HG03558 (cell line): Measurements from ENCODE around the gene CYB5R4.
"Not testable (repeated sequence)": the region's sequence is repeated elsewhere in the genome, so short reads cannot be mapped to it uniquely, and the experiment has no call there.

Experiments used
- ATAC-seq: cut with Tn5 transposase; IDR thresholded peaks from one replicate; pipeline ENCODE4 v1.9.1; 2021; ENCODE audit warnings: moderate number of reproducible peaks; ENCODE audit not compliant: unreplicated experiment; ENCODE audit errors: extremely low read depth

CYB5R4 gene

GRCh38 chr6:83860782-83861495, 1.4 kb downstream of the CYB5R4 start:
- no peak for ATAC-seq

GRCh38 chr6:83862776-83863471, 3.4 kb downstream of the CYB5R4 start:
- no peak for ATAC-seq

GRCh38 chr6:83867043-83867442, 7.6 kb downstream of the CYB5R4 start:
- ATAC-seq = no peak

GRCh38 chr6:83867527-83868161, 8.2 kb downstream of the CYB5R4 start:
- ATAC-seq = no peak

GRCh38 chr6:83868639-83869038, 9.2 kb downstream of the CYB5R4 start:
- no peak for ATAC-seq

- ATAC-seq = no peak
Measured at GRCh38 chr6:83870649-83871048, 11.2 kb downstream of the CYB5R4 start.

GRCh38 chr6:83872386-83873118, 13.1 kb downstream of the CYB5R4 start:
- ATAC-seq = no peak

- ATAC-seq = no peak
Measured at GRCh38 chr6:83873869-83874268, 14.4 kb downstream of the CYB5R4 start.

GRCh38 chr6:83875843-83876242, 16.4 kb downstream of the CYB5R4 start:
- ATAC-seq = no peak

GRCh38 chr6:83878902-83879644, 19.6 kb downstream of the CYB5R4 start:
- ATAC-seq = no peak

GRCh38 chr6:83879746-83880145, 20.3 kb downstream of the CYB5R4 start:
- ATAC-seq = no peak

GRCh38 chr6:83883240-83883639, 23.8 kb downstream of the CYB5R4 start:
- ATAC-seq = no peak

- ATAC-seq = peak; percentile 88
Measured at GRCh38 chr6:83884523-83884922, 25.0 kb downstream of the CYB5R4 start.

- ATAC-seq = no peak
Measured at GRCh38 chr6:83885984-83886383, 26.5 kb downstream of the CYB5R4 start.

GRCh38 chr6:83889621-83890020, 30.1 kb downstream of the CYB5R4 start:
- no peak for ATAC-seq

GRCh38 chr6:83890520-83890919, 31.0 kb downstream of the CYB5R4 start:
- ATAC-seq = no peak

GRCh38 chr6:83891586-83891985, 32.1 kb downstream of the CYB5R4 start:
- ATAC-seq = no peak

- no peak for ATAC-seq
Measured at GRCh38 chr6:83893024-83893423, 33.5 kb downstream of the CYB5R4 start.

- ATAC-seq = not testable (repeated sequence)
Measured at GRCh38 chr6:83897094-83897493, 37.6 kb downstream of the CYB5R4 start.

GRCh38 chr6:83901624-83902023, 42.1 kb downstream of the CYB5R4 start:
- ATAC-seq = no peak
